ENCODE results near the gene RIBC2. TPM values are rescaled to one million over a fixed set of nuclear protein-coding genes. Genes with fewer than 3 reads are reported as not detected.

Gene RIBC2
- total and polyA plus RNA-seq, 2 of the 13 experiments (the other 11 are each of a cell fraction or from before 2014, with no cell fraction given) = 0.55 TPM; not detected in 1

DNA sequence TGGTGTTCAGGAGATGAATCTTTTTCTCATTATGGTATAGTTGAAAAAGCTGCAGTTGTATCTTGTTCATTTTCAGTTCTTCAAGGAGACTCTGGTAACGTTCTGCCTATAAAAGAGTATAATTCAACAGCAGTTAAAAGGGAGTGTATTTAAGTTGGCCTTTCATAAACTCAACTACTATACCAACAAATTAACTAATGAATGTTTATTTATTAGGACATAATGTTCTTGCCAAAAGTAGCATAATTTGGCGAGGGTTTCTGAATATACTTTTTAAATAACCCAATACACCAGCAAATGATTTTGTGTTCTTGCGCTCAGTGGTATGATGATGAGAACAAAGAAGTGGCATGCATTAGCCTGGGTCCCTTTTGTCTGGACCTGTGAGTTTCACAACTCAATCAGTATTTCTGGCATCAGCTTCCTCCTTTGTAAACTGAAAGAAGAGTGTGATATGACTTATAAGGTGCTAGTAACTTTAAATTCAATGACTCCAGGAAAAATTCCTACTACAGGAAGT is 11.0 kb upstream of the RIBC2 start (continued):
- TF ChIP-seq, protein P1, sequence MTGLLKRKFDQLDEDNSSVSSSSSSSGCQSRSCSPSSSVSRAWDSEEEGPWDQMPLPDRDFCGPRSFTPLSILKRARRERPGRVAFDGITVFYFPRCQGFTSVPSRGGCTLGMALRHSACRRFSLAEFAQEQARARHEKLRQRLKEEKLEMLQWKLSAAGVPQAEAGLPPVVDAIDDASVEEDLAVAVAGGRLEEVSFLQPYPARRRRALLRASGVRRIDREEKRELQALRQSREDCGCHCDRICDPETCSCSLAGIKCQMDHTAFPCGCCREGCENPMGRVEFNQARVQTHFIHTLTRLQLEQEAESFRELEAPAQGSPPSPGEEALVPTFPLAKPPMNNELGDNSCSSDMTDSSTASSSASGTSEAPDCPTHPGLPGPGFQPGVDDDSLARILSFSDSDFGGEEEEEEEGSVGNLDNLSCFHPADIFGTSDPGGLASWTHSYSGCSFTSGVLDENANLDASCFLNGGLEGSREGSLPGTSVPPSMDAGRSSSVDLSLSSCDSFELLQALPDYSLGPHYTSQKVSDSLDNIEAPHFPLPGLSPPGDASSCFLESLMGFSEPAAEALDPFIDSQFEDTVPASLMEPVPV (CRISPR knock-in tag; IDR thresholded peaks at IDR 0.05) = no peak
- TF ChIP-seq, protein P2, sequence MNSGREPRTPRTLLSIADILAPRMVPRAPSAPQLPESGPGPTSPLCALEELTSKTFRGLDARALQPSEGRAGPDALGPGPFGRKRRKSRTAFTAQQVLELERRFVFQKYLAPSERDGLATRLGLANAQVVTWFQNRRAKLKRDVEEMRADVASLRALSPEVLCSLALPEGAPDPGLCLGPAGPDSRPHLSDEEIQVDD (CRISPR knock-in tag; IDR thresholded peaks at IDR 0.05; ENCODE audit: borderline replicate concordance) = no peak
- no peak for TF ChIP-seq ZNF577 (CRISPR knock-in tag; IDR thresholded peaks at IDR 0.05; ENCODE audit: borderline replicate concordance, low read depth)
- no peak for TF ChIP-seq PAWR (CRISPR knock-in tag; IDR thresholded peaks at IDR 0.05; ENCODE audit: borderline replicate concordance)
- no peak for TF ChIP-seq ZNF282 (IDR thresholded peaks at IDR 0.05; ENCODE audit: partially characterized antibody)
- TF ChIP-seq, protein P3, sequence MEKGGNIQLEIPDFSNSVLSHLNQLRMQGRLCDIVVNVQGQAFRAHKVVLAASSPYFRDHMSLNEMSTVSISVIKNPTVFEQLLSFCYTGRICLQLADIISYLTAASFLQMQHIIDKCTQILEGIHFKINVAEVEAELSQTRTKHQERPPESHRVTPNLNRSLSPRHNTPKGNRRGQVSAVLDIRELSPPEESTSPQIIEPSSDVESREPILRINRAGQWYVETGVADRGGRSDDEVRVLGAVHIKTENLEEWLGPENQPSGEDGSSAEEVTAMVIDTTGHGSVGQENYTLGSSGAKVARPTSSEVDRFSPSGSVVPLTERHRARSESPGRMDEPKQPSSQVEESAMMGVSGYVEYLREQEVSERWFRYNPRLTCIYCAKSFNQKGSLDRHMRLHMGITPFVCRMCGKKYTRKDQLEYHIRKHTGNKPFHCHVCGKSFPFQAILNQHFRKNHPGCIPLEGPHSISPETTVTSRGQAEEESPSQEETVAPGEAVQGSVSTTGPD (CRISPR knock-in tag; IDR thresholded peaks at IDR 0.05) = no peak
- TF ChIP-seq SUZ12 (IDR thresholded peaks at IDR 0.05; ENCODE audit: low read depth, low read length) = no peak
- TF ChIP-seq ZNF747 (CRISPR knock-in tag; IDR thresholded peaks at IDR 0.05; ENCODE audit: borderline replicate concordance) = no peak

DNA sequence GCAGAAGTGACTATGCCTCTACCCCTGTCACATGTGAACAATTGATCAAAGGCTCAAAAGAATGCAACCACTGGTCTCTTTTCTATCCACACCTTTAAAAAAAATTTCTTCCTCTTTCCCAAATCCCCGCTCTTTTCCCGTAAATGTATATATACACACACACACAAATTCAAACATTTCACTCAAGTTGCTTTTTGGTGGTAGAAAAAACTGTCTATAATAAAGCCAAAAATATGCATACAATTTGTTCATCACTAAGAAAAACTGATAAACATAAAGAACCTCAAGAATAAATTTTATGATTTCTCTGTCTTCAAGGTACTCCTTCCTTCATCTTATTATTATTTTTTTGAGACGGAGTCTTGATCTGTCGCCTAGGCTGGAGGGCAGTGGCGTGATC is 5.7 kb upstream of the RIBC2 start:
- no peak for TF ChIP-seq ZNF335 (CRISPR knock-in tag; IDR thresholded peaks at IDR 0.05)
- TF ChIP-seq ZNF12 (CRISPR knock-in tag; IDR thresholded peaks at IDR 0.05) = no peak
- TF ChIP-seq, protein P4, sequence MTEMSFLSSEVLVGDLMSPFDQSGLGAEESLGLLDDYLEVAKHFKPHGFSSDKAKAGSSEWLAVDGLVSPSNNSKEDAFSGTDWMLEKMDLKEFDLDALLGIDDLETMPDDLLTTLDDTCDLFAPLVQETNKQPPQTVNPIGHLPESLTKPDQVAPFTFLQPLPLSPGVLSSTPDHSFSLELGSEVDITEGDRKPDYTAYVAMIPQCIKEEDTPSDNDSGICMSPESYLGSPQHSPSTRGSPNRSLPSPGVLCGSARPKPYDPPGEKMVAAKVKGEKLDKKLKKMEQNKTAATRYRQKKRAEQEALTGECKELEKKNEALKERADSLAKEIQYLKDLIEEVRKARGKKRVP (CRISPR knock-in tag; IDR thresholded peaks at IDR 0.05) = no peak
- TF ChIP-seq, protein P5, sequence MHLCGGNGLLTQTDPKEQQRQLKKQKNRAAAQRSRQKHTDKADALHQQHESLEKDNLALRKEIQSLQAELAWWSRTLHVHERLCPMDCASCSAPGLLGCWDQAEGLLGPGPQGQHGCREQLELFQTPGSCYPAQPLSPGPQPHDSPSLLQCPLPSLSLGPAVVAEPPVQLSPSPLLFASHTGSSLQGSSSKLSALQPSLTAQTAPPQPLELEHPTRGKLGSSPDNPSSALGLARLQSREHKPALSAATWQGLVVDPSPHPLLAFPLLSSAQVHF (CRISPR knock-in tag; IDR thresholded peaks at IDR 0.05) = no peak
- no peak for TF ChIP-seq ZNF432 (CRISPR knock-in tag; IDR thresholded peaks at IDR 0.05; ENCODE audit: borderline replicate concordance)
- no peak for TF ChIP-seq ZNF547 (CRISPR knock-in tag; IDR thresholded peaks at IDR 0.05)
- no peak for TF ChIP-seq MIER3 (CRISPR knock-in tag; IDR thresholded peaks at IDR 0.05; ENCODE audit: borderline replicate concordance)
- TF ChIP-seq ZNF841 (CRISPR knock-in tag; IDR thresholded peaks at IDR 0.05; ENCODE audit: borderline replicate concordance) = no peak
- no peak for TF ChIP-seq HMG20B (CRISPR knock-in tag; conservative IDR thresholded peaks at IDR 0.05)
- WGBS (ENCODE audit: low lambda C conversion rate) = 68% methylated on average over 5 of the region's 5 CpGs
- Histone ChIP-seq H3K9me3 (ENCODE audit: low read length) (no peaks in the 10 kb centered on the region), H2AFZ (ENCODE audit: low read length) (no peak overlapping the region), H3K27me3 (ENCODE audit: control insufficient read depth in 1 of 2, insufficient read depth in 2 of 2, low read length in 2 of 2) (no peaks in the 10 kb centered on the region; a peak in 1 of 5 replicates), H3K4me2 (ENCODE audit: low read depth, low read length) (no peak overlapping the region), H3K9ac (ENCODE audit: insufficient read depth, low read depth, low read length) (no peak overlapping the region), H3K36me3 (replicated peaks in 1 of 2; ENCODE audit: control insufficient read depth in 1 of 2, insufficient read depth in 2 of 2, low read length in 2 of 2) (no peaks in the 10 kb centered on the region), H3K4me3 (replicated peaks in 1 of 3; ENCODE audit: insufficient read depth in 1 of 3, low read depth in 2 of 3, low read length in 3 of 3) (no peak overlapping the region), H3K4me1 (ENCODE audit: insufficient read depth, low read length) (0 out of 2 replicates have a peak, but pooled peaks cover 6% of the 10 kb centered on the region), H4K20me1 (ENCODE audit: insufficient read depth, low read length) (no peaks in the 10 kb centered on the region), H3K27ac (ENCODE audit: extremely low read length, insufficient read depth, low read length) (no peak overlapping the region), H3K79me2 (ENCODE audit: insufficient read depth, low read length) (no peaks in the 10 kb centered on the region)
- ATAC-seq = no peak
- no TSS peak for BruUV-seq (replicated peaks)
- ChIA-PET POLR2A (no interaction called here), CTCF (ENCODE audit: low intra/inter-chr PET ratio, low total read pairs) (no interaction called here)
- no peak for DNase-seq (ENCODE audit: low spot score)
- in situ Hi-C loops (cut with HindIII; ENCODE audit: extremely low pct_ligation_motif_present, low pct_unique_long_range_greater_than_20kb) (no loop called here), intact Hi-C loops (cut with micrococcal nuclease; ENCODE audit: unreplicated experiment) (no loop called here)
- no peak for FAIRE-seq

Measured in HepG2 (cell line).